HepG2 (cell line): ENCODE results near the gene PRSS27. TPM values are rescaled to one million over a fixed set of nuclear protein-coding genes. Genes with fewer than 3 reads are reported as not detected.

ENCODE experiments used
- ATAC-seq: fragments of 200-7000 bp; cut with Tn5 transposase; 3 replicates; pipeline ENCODE4 v1.9.1; 2020; ENCODE audit warnings: mild to moderate bottlenecking, moderate library complexity
- BruUV-seq: library from RNA; stranded (reverse); fragments of 400-500 nt; replicated peaks from 2 replicates; lab custom pipeline; 2021; lab: Mats Ljungman, UMichigan
- CTCF ChIA-PET: fragments of 300-600 bp; formaldehyde crosslinking; extraction: SDS; loops from one replicate; lab custom pipeline; 2021; ENCODE audit warnings: low total read pairs, inconsistent platforms, low intra/inter-chr PET ratio; lab: Yijun Ruan, JAX
- POLR2A ChIA-PET: fragments of 350-600 bp; sonication (Branson Sonifier 250); formaldehyde crosslinking; loops from one replicate; lab custom pipeline; 2020; ENCODE audit warnings: antibody characterized with exemption, inconsistent platforms; lab: Yijun Ruan, JAX
- DNase-seq: peaks from one replicate; pipeline ENCODE4 v3.0.0-alpha.2; 2015; ENCODE audit warnings: low spot score
- FAIRE-seq: peaks from 3 replicates; lab custom pipeline; 2011; peaks lifted over from hg19 to GRCh38; lab: Jason Lieb, UNC
- H2AFZ ChIP-seq: one replicate; pipeline ENCODE4 v1.6.1; 2011; ENCODE audit warnings: low read length, inconsistent platforms
- H3K27ac ChIP-seq: fragments of 300-600 bp; 3 replicates; pipeline ENCODE4 v1.8.0; 2011; ENCODE audit warnings: mixed run types, mild to moderate bottlenecking, mixed read lengths, low read length, inconsistent platforms; ENCODE audit not compliant: insufficient read depth; ENCODE audit errors: extremely low read length
- H3K27me3 ChIP-seq, 2 experiments: fragments of 200-600 bp in 1 of 2; 2 replicates in 1 of 2; 3 replicates in 1 of 2; pipeline versions ENCODE4 v1.6.0 to v1.8.0; 2011; ENCODE audit warnings: low read length in 2 of 2, mild to moderate bottlenecking in 2 of 2, moderate library complexity in 2 of 2, inconsistent platforms in 1 of 2; ENCODE audit not compliant: insufficient read depth in 2 of 2, control insufficient read depth in 1 of 2
- H3K36me3 ChIP-seq, 2 experiments: fragments of 200-600 bp in 1 of 2; replicated peaks in 1 of 2; 2 replicates in 1 of 2; 3 replicates in 1 of 2; pipeline versions ENCODE4 v1.5.1 to v1.8.0; 2011; ENCODE audit warnings: low read length in 2 of 2, inconsistent platforms in 1 of 2; ENCODE audit not compliant: insufficient read depth in 2 of 2, control insufficient read depth in 1 of 2
- H3K4me1 ChIP-seq: 2 replicates; pipeline ENCODE4 v1.5.1; 2012; ENCODE audit warnings: low read length, inconsistent platforms; ENCODE audit not compliant: insufficient read depth
- H3K4me2 ChIP-seq: 2 replicates; pipeline ENCODE4 v1.6.0; 2011; ENCODE audit warnings: low read depth, low read length, inconsistent platforms
- H3K4me3 ChIP-seq, 3 experiments: fragments of 200-600 bp in 1 of 3; sonication (generic), shearing (Covaris generic) in 1 of 3; replicated peaks in 1 of 3; 2 replicates each; pipeline ENCODE4 v1.5.1; 2011 to 2016; ENCODE audit warnings: low read length in 3 of 3, inconsistent platforms in 2 of 3, low read depth in 2 of 3, mild to moderate bottlenecking in 2 of 3, control low read depth in 1 of 3, mixed read lengths in 1 of 3; ENCODE audit not compliant: insufficient read depth in 1 of 3
- H3K79me2 ChIP-seq: one replicate; pipeline ENCODE4 v1.6.1; 2011; ENCODE audit warnings: low read length, inconsistent platforms; ENCODE audit not compliant: insufficient read depth
- H3K9ac ChIP-seq: 2 replicates; pipeline ENCODE4 v1.6.0; 2011; ENCODE audit warnings: mild to moderate bottlenecking, low read depth, low read length, inconsistent platforms; ENCODE audit not compliant: insufficient read depth
- H3K9me3 ChIP-seq: 2 replicates; pipeline ENCODE4 v1.5.1; 2012; ENCODE audit warnings: mild to moderate bottlenecking, low read length
- H4K20me1 ChIP-seq: 2 replicates; pipeline ENCODE4 v1.6.0; 2011; ENCODE audit warnings: inconsistent platforms, mild to moderate bottlenecking, low read length, moderate library complexity; ENCODE audit not compliant: insufficient read depth
- ATM ChIP-seq: fragments of 450-650 bp; IDR thresholded peaks from 2 replicates; pipeline ENCODE4 v1.7.1; 2017; ENCODE audit warnings: mild to moderate bottlenecking, borderline replicate concordance
- KLF15 ChIP-seq: sonication (generic); formaldehyde crosslinking; IDR thresholded peaks from 2 replicates; pipeline ENCODE4 v1.8.1; 2023; ENCODE audit warnings: borderline replicate concordance, mild to moderate bottlenecking, inconsistent platforms, missing genetic modification reagents, mixed read lengths
- POGZ ChIP-seq: sonication (generic); formaldehyde crosslinking; IDR thresholded peaks from 2 replicates; pipeline ENCODE4 v1.4.0; 2020; ENCODE audit warnings: mild to moderate bottlenecking, missing genetic modification reagents
- SYNCRIP ChIP-seq: fragments of 200-400 bp; formaldehyde crosslinking; IDR thresholded peaks from 2 replicates; pipeline ENCODE4 v1.6.1; 2018; ENCODE audit warnings: mild to moderate bottlenecking, low read depth, low read length; ENCODE audit not compliant: insufficient read depth
- TBX3 ChIP-seq: fragments of 450-650 bp; IDR thresholded peaks from 2 replicates; pipeline ENCODE4 v1.6.1; 2017; ENCODE audit warnings: antibody characterized with exemption, mild to moderate bottlenecking, inconsistent platforms, borderline replicate concordance
- THAP7 ChIP-seq: sonication (generic); formaldehyde crosslinking; IDR thresholded peaks from 2 replicates; pipeline ENCODE4 v1.8.1; 2023; ENCODE audit warnings: mild to moderate bottlenecking, missing genetic modification reagents
- ZNF282 ChIP-seq: fragments of 450-650 bp; IDR thresholded peaks from 2 replicates; pipeline ENCODE4 v1.6.1; 2018; ENCODE audit not compliant: partially characterized antibody
- ZNF546 ChIP-seq: sonication (generic); formaldehyde crosslinking; conservative IDR thresholded peaks from 2 replicates; pipeline ENCODE4 v1.8.1; 2023; ENCODE audit warnings: mild to moderate bottlenecking, missing genetic modification reagents
- ZNF607 ChIP-seq: sonication (generic); formaldehyde crosslinking; IDR thresholded peaks from 2 replicates; pipeline ENCODE4 v1.5.1; 2020; ENCODE audit warnings: missing genetic modification reagents, mild to moderate bottlenecking, borderline replicate concordance
- ZNF773 ChIP-seq: sonication (generic); formaldehyde crosslinking; IDR thresholded peaks from 2 replicates; pipeline ENCODE4 v1.4.0; 2020; ENCODE audit warnings: missing genetic modification reagents, borderline replicate concordance
- ZNF792 ChIP-seq: IDR thresholded peaks from 2 replicates; pipeline ENCODE4 v1.6.1; 2016
- WGBS: methylation state at CpG from one replicate; pipeline ENCODE4 v1.1.6; 2017; ENCODE audit warnings: low lambda C conversion rate; 5-methylcytosine and 5-hydroxymethylcytosine counted together
- in situ Hi-C: cut with HindIII; loops from 2 replicates; pipeline ENCODE4 v1.10.0; 2017; ENCODE audit warnings: low pct_unique_long_range_greater_than_20kb; ENCODE audit not compliant: extremely low pct_ligation_motif_present
- intact Hi-C: fragments of 100-400 bp; cut with micrococcal nuclease; formaldehyde crosslinking; loops from one replicate; pipeline ENCODE4 v1.10.0; 2022; ENCODE audit not compliant: unreplicated experiment
- polyA plus RNA-seq, 8 experiments: library from polyadenylated mRNA; depleted of rRNA in 3 of 8; stranded (reverse) in 7 of 8; unstranded in 1 of 8; fragments of >200 nt; fragmentation: Illumina TruSeq in 4 of 8; extraction: Trizol in 4 of 8; gene quantifications; 2 replicates each; pipeline versions ENCODE4 v1.2.1 to v1.2.3, GENCODE V29; 2011 to 2016; ENCODE audit warnings: low read depth in 4 of 8, missing spikeins in 1 of 8, mixed read lengths in 1 of 8; ENCODE audit not compliant: insufficient read depth in 1 of 8
- total RNA-seq, 5 experiments: library from RNA; depleted of rRNA; stranded (reverse); fragments of >200 nt; fragmentation: Illumina TruSeq; extraction: Trizol; gene quantifications; 2 replicates each; pipeline ENCODE4 v1.2.3, GENCODE V29; 2016; ENCODE audit warnings: low read depth in 1 of 5
- TF ChIP-seq, protein P1 (sequence below): sonication (generic); formaldehyde crosslinking; IDR thresholded peaks from 2 replicates; pipeline ENCODE4 v1.5.0; 2020; ENCODE audit warnings: missing genetic modification reagents
- TF ChIP-seq, protein P2 (sequence below): sonication (generic); formaldehyde crosslinking; IDR thresholded peaks from 2 replicates; pipeline ENCODE4 v1.5.0; 2020; ENCODE audit warnings: mild to moderate bottlenecking, missing genetic modification reagents
- TF ChIP-seq, protein P3 (sequence below): sonication (generic); formaldehyde crosslinking; IDR thresholded peaks from 2 replicates; pipeline ENCODE4 v1.4.0; 2020; ENCODE audit warnings: mild to moderate bottlenecking, low read depth, missing genetic modification reagents

Gene PRSS27
- total and polyA plus RNA-seq, 2 of the 13 experiments (the other 11 are each of a cell fraction or from before 2014, with no cell fraction given) = 0.20 to 0.73 TPM

DNA sequence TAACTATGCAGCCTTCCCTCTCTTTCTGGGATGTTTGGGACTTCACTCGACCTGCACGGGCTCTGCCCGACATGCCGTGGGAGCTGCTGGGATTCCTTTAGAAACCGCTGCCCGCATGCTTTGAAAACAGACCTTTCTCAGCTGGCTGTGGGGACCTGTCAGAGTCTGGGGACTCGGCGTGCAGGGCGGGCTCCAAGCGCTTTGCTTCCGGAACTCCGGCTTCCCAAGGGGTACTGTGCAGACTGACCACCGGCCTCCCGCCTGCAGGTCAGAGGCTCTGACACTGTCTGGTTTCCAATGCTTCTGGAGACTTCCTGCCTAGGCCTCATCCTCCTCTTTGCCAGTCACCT lies 11.8 kb downstream of the PRSS27 start (continued):
- no peak for TF ChIP-seq ZNF607
- TF ChIP-seq, protein P1, sequence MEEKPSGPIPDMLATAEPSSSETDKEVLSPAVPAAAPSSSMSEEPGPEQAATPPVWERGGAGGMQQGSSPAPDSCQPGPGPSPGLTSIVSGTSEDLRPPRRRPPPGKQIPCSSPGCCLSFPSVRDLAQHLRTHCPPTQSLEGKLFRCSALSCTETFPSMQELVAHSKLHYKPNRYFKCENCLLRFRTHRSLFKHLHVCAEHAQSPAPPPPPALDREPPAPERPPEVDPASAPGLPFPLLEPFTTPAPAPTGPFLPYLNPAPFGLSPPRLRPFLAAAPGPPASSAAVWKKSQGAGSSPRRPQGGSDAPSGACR = no peak
- TF ChIP-seq, protein P2, sequence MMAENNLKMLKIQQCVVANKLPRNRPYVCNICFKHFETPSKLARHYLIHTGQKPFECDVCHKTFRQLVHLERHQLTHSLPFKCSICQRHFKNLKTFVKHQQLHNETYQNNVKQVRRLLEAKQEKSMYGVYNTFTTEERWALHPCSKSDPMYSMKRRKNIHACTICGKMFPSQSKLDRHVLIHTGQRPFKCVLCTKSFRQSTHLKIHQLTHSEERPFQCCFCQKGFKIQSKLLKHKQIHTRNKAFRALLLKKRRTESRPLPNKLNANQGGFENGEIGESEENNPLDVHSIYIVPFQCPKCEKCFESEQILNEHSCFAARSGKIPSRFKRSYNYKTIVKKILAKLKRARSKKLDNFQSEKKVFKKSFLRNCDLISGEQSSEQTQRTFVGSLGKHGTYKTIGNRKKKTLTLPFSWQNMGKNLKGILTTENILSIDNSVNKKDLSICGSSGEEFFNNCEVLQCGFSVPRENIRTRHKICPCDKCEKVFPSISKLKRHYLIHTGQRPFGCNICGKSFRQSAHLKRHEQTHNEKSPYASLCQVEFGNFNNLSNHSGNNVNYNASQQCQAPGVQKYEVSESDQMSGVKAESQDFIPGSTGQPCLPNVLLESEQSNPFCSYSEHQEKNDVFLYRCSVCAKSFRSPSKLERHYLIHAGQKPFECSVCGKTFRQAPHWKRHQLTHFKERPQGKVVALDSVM = no peak

GRCh38 chr16:2707368-2708289 lies 12.4 kb downstream of the PRSS27 start:
- H3K27ac ChIP-seq = no peak overlapping the region
- H3K4me3 ChIP-seq = no peak overlapping the region
- no peak for ATAC-seq
- in situ Hi-C loops = no loop called here
- H2AFZ ChIP-seq = no peak overlapping the region
- no TSS peak for BruUV-seq
- peaks cover 0 to 5% of the 10 kb centered on the region in 2 experiments; a peak in 1 of 5 replicates for H3K27me3 ChIP-seq
- POLR2A ChIA-PET = interaction anchor here (1.5 kb wide), 1 partner anchor 25 kb away, joined by 3 read pairs; the partner anchor contains the start of gene KCTD5
- no peak for FAIRE-seq
- H3K4me1 ChIP-seq = no peaks in the 10 kb centered on the region
- no peak overlapping the region for H3K9ac ChIP-seq
- no peaks in the 10 kb centered on the region for H3K79me2 ChIP-seq
- DNase-seq = no peak
- no peaks in the 10 kb centered on the region for H3K9me3 ChIP-seq
- no peaks in the 10 kb centered on the region for H4K20me1 ChIP-seq
- H3K4me2 ChIP-seq = no peak overlapping the region
- CTCF ChIA-PET = no interaction called here
- peaks cover 21 to 24% of the 10 kb centered on the region in 2 experiments; a peak in 3 of 5 replicates for H3K36me3 ChIP-seq
- 94% methylated on average over 39 of the region's 51 CpGs for WGBS
- intact Hi-C loops = no loop called here
- TF ChIP-seq TBX3 (no peak), ZNF792 (CRISPR knock-in tag) (no peak), ATM (no peak), POGZ (CRISPR knock-in tag) (no peak), SYNCRIP (no peak), ZNF282 (no peak), ZNF773 (CRISPR knock-in tag) (no peak), THAP7 (CRISPR knock-in tag) (no peak), KLF15 (no peak), ZNF546 (CRISPR knock-in tag) (no peak)
- TF ChIP-seq, protein P2 = no peak
- TF ChIP-seq, protein P3, sequence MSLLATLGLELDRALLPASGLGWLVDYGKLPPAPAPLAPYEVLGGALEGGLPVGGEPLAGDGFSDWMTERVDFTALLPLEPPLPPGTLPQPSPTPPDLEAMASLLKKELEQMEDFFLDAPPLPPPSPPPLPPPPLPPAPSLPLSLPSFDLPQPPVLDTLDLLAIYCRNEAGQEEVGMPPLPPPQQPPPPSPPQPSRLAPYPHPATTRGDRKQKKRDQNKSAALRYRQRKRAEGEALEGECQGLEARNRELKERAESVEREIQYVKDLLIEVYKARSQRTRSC (CRISPR knock-in tag) = no peak
